ENCODE results near the gene ZNF710.

Gene ZNF710

GRCh38 chr15:90019611-90020010 lies 18.5 kb downstream of the ZNF710 start:
- no peak for DNase-seq (ENCODE audit: low spot score)

GRCh38 chr15:90020021-90020735 lies 19.1 kb downstream of the ZNF710 start:
- no peak for DNase-seq (ENCODE audit: low spot score)

GRCh38 chr15:90020936-90021507 lies 19.9 kb downstream of the ZNF710 start:
- no peak for DNase-seq (ENCODE audit: low spot score)

GRCh38 chr15:90022345-90022744 lies 21.2 kb downstream of the ZNF710 start:
- no peak for DNase-seq (ENCODE audit: low spot score)

GRCh38 chr15:90022905-90023700 lies 22.0 kb downstream of the ZNF710 start:
- no peak for DNase-seq (ENCODE audit: low spot score)

GRCh38 chr15:90024406-90024805 lies 23.3 kb downstream of the ZNF710 start:
- no peak for DNase-seq (ENCODE audit: low spot score)

GRCh38 chr15:90025489-90026033 lies 24.4 kb downstream of the ZNF710 start:
- no peak for DNase-seq (ENCODE audit: low spot score)

GRCh38 chr15:90028376-90028944 lies 27.3 kb downstream of the ZNF710 start:
- DNase-seq (ENCODE audit: low spot score), result no peak

- peak; percentile 93 for DNase-seq (ENCODE audit: low spot score)
These were observed 27.9 kb downstream of the ZNF710 start for GRCh38 chr15:90029024-90029423.

GRCh38 chr15:90030376-90030775 lies 29.3 kb downstream of the ZNF710 start:
- DNase-seq (ENCODE audit: low spot score), result no peak

- DNase-seq (ENCODE audit: low spot score), result no peak
These were observed 30.2 kb downstream of the ZNF710 start for GRCh38 chr15:90031231-90031791.

GRCh38 chr15:90033006-90033405 lies 31.9 kb downstream of the ZNF710 start:
- DNase-seq (ENCODE audit: low spot score), result no peak

- no peak for DNase-seq (ENCODE audit: low spot score)
These were observed 32.3 kb downstream of the ZNF710 start for GRCh38 chr15:90033448-90033847.

- peak; percentile 20 for DNase-seq (ENCODE audit: low spot score)
These were observed 34.1 kb downstream of the ZNF710 start for GRCh38 chr15:90035095-90035839.

GRCh38 chr15:90035840-90036230 lies 34.7 kb downstream of the ZNF710 start:
- no peak for DNase-seq (ENCODE audit: low spot score)

GRCh38 chr15:90036343-90036742 lies 35.2 kb downstream of the ZNF710 start:
- no peak for DNase-seq (ENCODE audit: low spot score)

GRCh38 chr15:90036806-90037510 lies 35.8 kb downstream of the ZNF710 start:
- DNase-seq (ENCODE audit: low spot score), result no peak

GRCh38 chr15:90037511-90037860 lies 36.4 kb downstream of the ZNF710 start:
- DNase-seq (ENCODE audit: low spot score), result no peak

GRCh38 chr15:90037961-90038631 lies 37.0 kb downstream of the ZNF710 start:
- no peak for DNase-seq (ENCODE audit: low spot score)

GRCh38 chr15:90038632-90039095 lies 37.5 kb downstream of the ZNF710 start:
- DNase-seq (ENCODE audit: low spot score), result no peak

All from LoVo (cell line).